Colonic mucosa (tissue), 4 donors: ENCODE results near the gene TENM4. TPM values are rescaled to one million over a fixed set of nuclear protein-coding genes. Genes with fewer than 3 reads are reported as not detected.

ENCODE experiments used
- DNase-seq: peaks from one replicate; pipeline ENCODE4 v3.0.0-alpha.2; 2020
- H3K27ac ChIP-seq: fragments of 200-600 bp; one replicate; pipeline ENCODE4 v1.8.0; 2021
- H3K27me3 ChIP-seq: fragments of 200-600 bp; one replicate; pipeline ENCODE4 v1.8.0; 2021
- H3K36me3 ChIP-seq: fragments of 200-600 bp; one replicate; pipeline ENCODE4 v1.8.0; 2021
- H3K4me1 ChIP-seq: fragments of 200-600 bp; one replicate; pipeline ENCODE4 v1.8.0; 2021; ENCODE audit warnings: mild to moderate bottlenecking
- H3K4me3 ChIP-seq: fragments of 200-600 bp; one replicate; pipeline ENCODE4 v1.8.0; 2021
- H3K9ac ChIP-seq, 2 donors: one replicate each; pipeline ENCODE4 v1.7.0; 2013; ENCODE audit warnings: control low read depth in 2 of 2, low read depth in 2 of 2, low read length in 2 of 2
- H3K9me3 ChIP-seq: fragments of 200-600 bp; one replicate; pipeline ENCODE4 v1.8.0; 2021
- intact Hi-C: fragments of 100-400 bp; cut with DNase I; formaldehyde crosslinking; loops from one replicate; pipeline ENCODE4 v1.14.1; 2022
- total RNA-seq, 2 donors: library from RNA; stranded (reverse); fragmentation: NEBNext Ultra II Directional in 1 of 2; extraction: Animal tissue kit (Norgen Biotek cat#: 25700) in 1 of 2; gene quantifications; one replicate each; pipeline ENCODE4 v1.2.1, GENCODE V29; 2021
- TF ChIP-seq, protein P1 (sequence below): fragments of 200-600 bp; IDR thresholded peaks from one replicate; pipeline ENCODE4 v1.8.0; 2022; ENCODE audit warnings: antibody characterized with exemption, mild to moderate bottlenecking
- donor health status: healthy.
- donor health status: DM: no; HTN: no; CAD: no.
- donor health status: DM: no; HTN: no; CAD: no.

TENM4 gene
- total RNA-seq, 2 donors from 2014 or later = 0.48 to 1.2 TPM

DNA sequence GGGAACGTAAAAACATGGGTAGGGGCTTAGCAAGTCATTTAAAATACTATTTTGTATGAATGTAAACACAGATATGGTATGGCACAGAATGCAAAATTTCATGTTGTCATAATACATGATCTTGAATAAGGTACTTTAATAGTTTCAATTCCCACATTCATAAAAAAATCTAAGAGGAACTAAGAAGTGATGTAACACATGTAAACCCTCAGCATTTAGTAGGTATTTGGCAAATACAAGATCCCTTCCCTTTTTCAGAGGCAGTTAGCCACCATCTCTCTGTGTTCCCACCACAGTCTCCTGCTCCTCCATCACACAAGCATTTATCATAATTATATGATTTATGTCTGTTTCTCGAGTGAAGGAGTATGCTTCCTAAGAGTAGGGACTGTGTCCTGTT is 251.8 kb downstream of the TENM4 start:
- DNase-seq = no peak
- Histone ChIP-seq H3K27ac (no peak overlapping the region), H3K27me3 (no peaks in the 10 kb centered on the region), H3K9me3 (no peaks in the 10 kb centered on the region), H3K36me3 (no peaks in the 10 kb centered on the region), H3K4me3 (no peak overlapping the region), H3K9ac (no peak overlapping the region), H3K4me1 (no peaks in the 10 kb centered on the region)
- intact Hi-C loops = no loop called here
- TF ChIP-seq, protein P1, sequence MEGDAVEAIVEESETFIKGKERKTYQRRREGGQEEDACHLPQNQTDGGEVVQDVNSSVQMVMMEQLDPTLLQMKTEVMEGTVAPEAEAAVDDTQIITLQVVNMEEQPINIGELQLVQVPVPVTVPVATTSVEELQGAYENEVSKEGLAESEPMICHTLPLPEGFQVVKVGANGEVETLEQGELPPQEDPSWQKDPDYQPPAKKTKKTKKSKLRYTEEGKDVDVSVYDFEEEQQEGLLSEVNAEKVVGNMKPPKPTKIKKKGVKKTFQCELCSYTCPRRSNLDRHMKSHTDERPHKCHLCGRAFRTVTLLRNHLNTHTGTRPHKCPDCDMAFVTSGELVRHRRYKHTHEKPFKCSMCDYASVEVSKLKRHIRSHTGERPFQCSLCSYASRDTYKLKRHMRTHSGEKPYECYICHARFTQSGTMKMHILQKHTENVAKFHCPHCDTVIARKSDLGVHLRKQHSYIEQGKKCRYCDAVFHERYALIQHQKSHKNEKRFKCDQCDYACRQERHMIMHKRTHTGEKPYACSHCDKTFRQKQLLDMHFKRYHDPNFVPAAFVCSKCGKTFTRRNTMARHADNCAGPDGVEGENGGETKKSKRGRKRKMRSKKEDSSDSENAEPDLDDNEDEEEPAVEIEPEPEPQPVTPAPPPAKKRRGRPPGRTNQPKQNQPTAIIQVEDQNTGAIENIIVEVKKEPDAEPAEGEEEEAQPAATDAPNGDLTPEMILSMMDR = no peak

- intact Hi-C loops = no loop called here
Measured at GRCh38 chr11:79186669-79187068, 254.2 kb downstream of the TENM4 start.

DNA sequence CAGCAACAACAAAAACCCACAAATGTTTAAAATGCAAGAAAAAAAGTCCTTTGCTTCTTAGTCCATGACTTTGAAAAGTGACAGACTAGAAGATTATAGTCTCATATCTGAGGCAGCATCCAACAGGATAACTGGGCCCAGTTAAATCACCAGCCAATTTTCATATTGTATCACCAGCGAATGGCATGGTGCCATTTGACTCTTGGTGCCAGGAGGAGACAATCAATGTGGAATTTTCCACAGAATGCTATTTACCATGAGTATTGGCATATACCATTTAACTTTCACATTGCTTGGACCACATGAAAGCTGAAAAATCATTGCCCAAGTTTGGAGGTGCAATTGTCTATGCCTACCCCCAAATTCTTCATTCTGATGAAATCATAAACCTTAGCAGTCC is 255.5 kb downstream of the TENM4 start:
- no peak overlapping the region for H3K4me3 ChIP-seq
- TF ChIP-seq, protein P1 = no peak

More at GRCh38 chr11:79186669-79187068, 254.2 kb downstream of the TENM4 start:
- H3K9me3 ChIP-seq = no peaks in the 10 kb centered on the region
- no peak overlapping the region for H3K9ac ChIP-seq
- H3K4me3 ChIP-seq = no peak overlapping the region
- TF ChIP-seq, protein P1 = no peak
- DNase-seq = no peak
- no peaks in the 10 kb centered on the region for H3K4me1 ChIP-seq
- no peaks in the 10 kb centered on the region for H3K27me3 ChIP-seq
- H3K27ac ChIP-seq = no peak overlapping the region
- H3K36me3 ChIP-seq = no peaks in the 10 kb centered on the region

DNA sequence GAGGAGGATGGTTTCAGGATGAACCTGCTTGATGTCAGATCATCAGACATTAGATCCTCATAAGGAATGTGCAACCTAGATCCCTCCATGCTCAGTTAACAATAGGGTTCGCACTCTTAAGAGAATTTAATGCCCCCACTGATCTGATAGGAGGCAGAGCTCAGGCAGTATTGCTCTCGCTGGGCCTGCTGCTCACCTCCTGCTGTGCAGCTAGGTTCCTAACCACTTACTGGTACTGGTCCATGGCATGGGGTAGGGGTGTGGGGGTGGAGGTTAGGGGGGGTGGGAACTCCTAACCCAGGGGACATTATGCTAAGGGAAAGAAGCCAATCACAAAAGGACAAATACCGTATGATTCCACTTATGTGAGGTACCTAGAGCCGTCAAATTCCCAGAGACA is 256.5 kb downstream of the TENM4 start:
- Histone ChIP-seq H3K27me3 (no peaks in the 10 kb centered on the region), H3K9ac (no peak overlapping the region), H3K4me1 (no peaks in the 10 kb centered on the region), H3K4me3 (no peak overlapping the region), H3K27ac (no peak overlapping the region), H3K36me3 (no peaks in the 10 kb centered on the region), H3K9me3 (no peaks in the 10 kb centered on the region)
- TF ChIP-seq, protein P1 = no peak
- intact Hi-C loops = no loop called here
- no peak for DNase-seq

More for the DNA sequence above, 255.5 kb downstream of the TENM4 start:
- Histone ChIP-seq H3K36me3 (no peaks in the 10 kb centered on the region), H3K9me3 (no peaks in the 10 kb centered on the region), H3K4me1 (no peaks in the 10 kb centered on the region), H3K9ac (no peak overlapping the region), H3K27me3 (no peaks in the 10 kb centered on the region), H3K27ac (no peak overlapping the region)
- no peak for DNase-seq
- intact Hi-C loops = no loop called here

GRCh38 chr11:79182794-79183193 is 258.0 kb downstream of the TENM4 start:
- TF ChIP-seq, protein P1 = no peak
- no peaks in the 10 kb centered on the region for H3K9me3 ChIP-seq
- intact Hi-C loops = no loop called here
- no peaks in the 10 kb centered on the region for H3K36me3 ChIP-seq
- H3K27me3 ChIP-seq = no peaks in the 10 kb centered on the region
- no peak for DNase-seq
- H3K4me1 ChIP-seq = no peaks in the 10 kb centered on the region
- no peak overlapping the region for H3K27ac ChIP-seq
- no peak overlapping the region for H3K4me3 ChIP-seq
- no peak overlapping the region for H3K9ac ChIP-seq

GRCh38 chr11:79179087-79179486 is 261.7 kb downstream of the TENM4 start:
- no peak overlapping the region for H3K4me3 ChIP-seq
- H3K36me3 ChIP-seq = no peaks in the 10 kb centered on the region
- intact Hi-C loops = no loop called here
- H3K9me3 ChIP-seq = no peaks in the 10 kb centered on the region
- no peaks in the 10 kb centered on the region for H3K27me3 ChIP-seq
- no peak overlapping the region for H3K27ac ChIP-seq
- no peaks in the 10 kb centered on the region for H3K4me1 ChIP-seq
- H3K9ac ChIP-seq = no peak overlapping the region
- TF ChIP-seq, protein P1 = no peak
- DNase-seq = no peak
